H9 (cell line): ENCODE results near the gene C2CD2. TPM values are rescaled to one million over a fixed set of nuclear protein-coding genes. Genes with fewer than 3 reads are reported as not detected.

Source experiments
- DNase-seq: peaks from one replicate; pipeline ENCODE4 v3.0.0-alpha.2; 2017
- H2AFZ ChIP-seq: one replicate; pipeline ENCODE4 v1.6.1; 2013; ENCODE audit warnings: mild to moderate bottlenecking, low read length, control low read depth, moderate library complexity
- H2AK5ac ChIP-seq: 2 replicates; pipeline ENCODE4 v1.6.1; 2013; ENCODE audit warnings: low read length, control low read depth, mixed read lengths; ENCODE audit not compliant: insufficient read length
- H2BK120ac ChIP-seq: one replicate; pipeline ENCODE4 v1.6.1; 2013; ENCODE audit warnings: low read depth, mild to moderate bottlenecking, low read length, control low read depth, inconsistent platforms; ENCODE audit not compliant: poor library complexity, severe bottlenecking
- H2BK12ac ChIP-seq: 2 replicates; pipeline ENCODE4 v1.6.1; 2013; ENCODE audit warnings: low read length, control low read depth, mixed read lengths, low read depth; ENCODE audit not compliant: insufficient read length
- H2BK15ac ChIP-seq: 2 replicates; pipeline ENCODE4 v1.6.1; 2013; ENCODE audit warnings: low read depth, low read length, control low read depth
- H2BK20ac ChIP-seq: one replicate; pipeline ENCODE4 v1.6.1; 2013; ENCODE audit warnings: low read depth, mild to moderate bottlenecking, low read length, control low read depth, inconsistent platforms; ENCODE audit not compliant: poor library complexity, severe bottlenecking
- H2BK5ac ChIP-seq: 2 replicates; pipeline ENCODE4 v1.6.1; 2013; ENCODE audit warnings: low read length, control low read depth, mixed read lengths; ENCODE audit not compliant: insufficient read length
- H3K14ac ChIP-seq: 2 replicates; pipeline ENCODE4 v1.6.1; 2013; ENCODE audit warnings: low read length, control low read depth; ENCODE audit not compliant: insufficient read depth
- H3K18ac ChIP-seq: 2 replicates; pipeline ENCODE4 v1.6.1; 2013; ENCODE audit warnings: low read depth, mild to moderate bottlenecking, mixed read lengths, low read length, control low read depth; ENCODE audit not compliant: insufficient read length
- H3K23ac ChIP-seq: 2 replicates; pipeline ENCODE4 v1.6.1; 2013; ENCODE audit warnings: low read length, control low read depth, mixed read lengths, low read depth; ENCODE audit not compliant: insufficient read length
- H3K23me2 ChIP-seq: 2 replicates; pipeline ENCODE4 v1.6.1; 2013; ENCODE audit warnings: low read depth, mild to moderate bottlenecking, mixed read lengths, low read length, control low read depth; ENCODE audit not compliant: insufficient read length, poor library complexity, severe bottlenecking
- H3K27ac ChIP-seq: 2 replicates; pipeline ENCODE4 v1.5.1; 2013; ENCODE audit warnings: low read length, control low read depth, mixed read lengths, low read depth; ENCODE audit not compliant: insufficient read length
- H3K27me3 ChIP-seq: 2 replicates; pipeline ENCODE4 v1.6.1; 2013; ENCODE audit warnings: low read length, control low read depth, inconsistent platforms; ENCODE audit not compliant: insufficient read depth
- H3K4ac ChIP-seq: 2 replicates; pipeline ENCODE4 v1.6.1; 2013; ENCODE audit warnings: low read depth, mild to moderate bottlenecking, control low read depth, inconsistent platforms, low read length, moderate library complexity
- H3K4me1 ChIP-seq: 2 replicates; pipeline ENCODE4 v1.6.1; 2013; ENCODE audit warnings: low read length, control low read depth, inconsistent platforms; ENCODE audit not compliant: insufficient read depth
- H3K4me2 ChIP-seq: 2 replicates; pipeline ENCODE4 v1.6.1; 2013; ENCODE audit warnings: low read length, control low read depth, mixed read lengths; ENCODE audit not compliant: insufficient read length, insufficient read depth
- H3K56ac ChIP-seq: 2 replicates; pipeline ENCODE4 v1.6.1; 2013; ENCODE audit warnings: low read depth, mild to moderate bottlenecking, mixed read lengths, low read length, control low read depth; ENCODE audit not compliant: insufficient read length
- H3K79me1 ChIP-seq: 2 replicates; pipeline ENCODE4 v1.6.1; 2013; ENCODE audit warnings: low read depth, mild to moderate bottlenecking, moderate library complexity, low read length, control low read depth, inconsistent platforms; ENCODE audit not compliant: insufficient read depth, poor library complexity, severe bottlenecking
- H3K79me2 ChIP-seq: 2 replicates; pipeline ENCODE4 v1.6.1; 2013; ENCODE audit warnings: low read length, control low read depth, inconsistent platforms; ENCODE audit not compliant: insufficient read depth
- H3K9ac ChIP-seq: 2 replicates; pipeline ENCODE4 v1.6.1; 2013; ENCODE audit warnings: low read length, control low read depth, mixed read lengths; ENCODE audit not compliant: insufficient read length; ENCODE audit errors: extremely low read depth
- H3K9me3 ChIP-seq: one replicate; pipeline ENCODE4 v1.6.1; 2013; ENCODE audit warnings: low read depth, low read length, inconsistent platforms; ENCODE audit not compliant: control insufficient read depth
- H3T11ph ChIP-seq: one replicate; pipeline ENCODE4 v1.6.1; 2013; ENCODE audit warnings: mild to moderate bottlenecking, low read length, control low read depth, inconsistent platforms
- H4K20me1 ChIP-seq: one replicate; pipeline ENCODE4 v1.6.1; 2013; ENCODE audit not compliant: control insufficient read depth, insufficient read length, insufficient read depth
- H4K5ac ChIP-seq: 2 replicates; pipeline ENCODE4 v1.6.1; 2013; ENCODE audit warnings: low read depth, mild to moderate bottlenecking, mixed read lengths, low read length, control low read depth; ENCODE audit not compliant: insufficient read length
- H4K8ac ChIP-seq: replicated peaks from 2 replicates; pipeline ENCODE4 v1.6.1; 2013; ENCODE audit warnings: low read length, control low read depth, mixed read lengths, low read depth; ENCODE audit not compliant: insufficient read length
- H4K91ac ChIP-seq: 2 replicates; pipeline ENCODE4 v1.6.1; 2013; ENCODE audit warnings: low read depth, mild to moderate bottlenecking, moderate library complexity, mixed read lengths, low read length, control low read depth; ENCODE audit not compliant: insufficient read length
- H3K27ac Mint-ChIP-seq, 3 experiments: 2 replicates in 2 of 3; 3 replicates in 1 of 3; pipeline ENCODE4 v1.8.0; 2020 to 2021; ENCODE audit warnings: mixed read lengths in 3 of 3, mild to moderate bottlenecking in 1 of 3, moderate library complexity in 1 of 3
- H3K27me3 Mint-ChIP-seq: 2 replicates; pipeline ENCODE4 v1.8.0; 2021; ENCODE audit warnings: low read depth, mild to moderate bottlenecking, moderate library complexity, mixed read lengths
- H3K36me3 Mint-ChIP-seq, 3 experiments: 2 replicates in 2 of 3; 3 replicates in 1 of 3; pipeline ENCODE4 v1.8.0; 2020 to 2021; ENCODE audit warnings: low read depth in 3 of 3, mixed read lengths in 3 of 3; ENCODE audit not compliant: insufficient read depth in 1 of 3
- H3K4me1 Mint-ChIP-seq, 2 experiments: 2 replicates each; pipeline ENCODE4 v1.8.0; 2020; ENCODE audit warnings: mixed read lengths in 2 of 2
- H3K4me3 Mint-ChIP-seq, 2 experiments: 2 replicates in 1 of 2; 3 replicates in 1 of 2; pipeline ENCODE4 v1.8.0; 2020 to 2021; ENCODE audit warnings: mild to moderate bottlenecking in 2 of 2, mixed read lengths in 2 of 2, moderate library complexity in 1 of 2
- H3K9me3 Mint-ChIP-seq, 2 experiments: 2 replicates in 1 of 2; 3 replicates in 1 of 2; pipeline ENCODE4 v1.8.0; 2020; ENCODE audit warnings: mild to moderate bottlenecking in 2 of 2, mixed read lengths in 2 of 2, moderate library complexity in 1 of 2
- WGBS: extraction: QIAGEN DNeasy Blood & Tissue Kit; methylation state at CpG from one replicate; pipeline ENCODE4 v1.1.7; 2013; ENCODE audit warnings: missing lambda C conversion rate, low lambda C conversion rate, mixed read lengths; ENCODE audit not compliant: insufficient read length; ENCODE audit errors: extremely low coverage; 5-methylcytosine and 5-hydroxymethylcytosine counted together
- long read RNA-seq: library from polyadenylated mRNA; unstranded; transcript quantifications from one replicate; pipeline ENCODE4 v2.0.0, GENCODE V29; 2020
- total RNA-seq: library from RNA; stranded (reverse); gene quantifications from 2 replicates; pipeline ENCODE4 v1.2.1, GENCODE V29; 2021
- TF ChIP-seq, protein P1 (sequence below): fragments of 200-600 bp; sonication (generic); conservative IDR thresholded peaks from 3 replicates; pipeline ENCODE4 v1.8.0; 2021; ENCODE audit warnings: antibody characterized with exemption, mild to moderate bottlenecking

C2CD2 gene
- total RNA-seq: 11.5 and 14.6 TPM in 2 replicates
- long read RNA-seq, partial matches to known transcripts: 0 of 5 reads
- long read RNA-seq, other reads (novel, unspliced or antisense): 5 of 5 reads

DNA sequence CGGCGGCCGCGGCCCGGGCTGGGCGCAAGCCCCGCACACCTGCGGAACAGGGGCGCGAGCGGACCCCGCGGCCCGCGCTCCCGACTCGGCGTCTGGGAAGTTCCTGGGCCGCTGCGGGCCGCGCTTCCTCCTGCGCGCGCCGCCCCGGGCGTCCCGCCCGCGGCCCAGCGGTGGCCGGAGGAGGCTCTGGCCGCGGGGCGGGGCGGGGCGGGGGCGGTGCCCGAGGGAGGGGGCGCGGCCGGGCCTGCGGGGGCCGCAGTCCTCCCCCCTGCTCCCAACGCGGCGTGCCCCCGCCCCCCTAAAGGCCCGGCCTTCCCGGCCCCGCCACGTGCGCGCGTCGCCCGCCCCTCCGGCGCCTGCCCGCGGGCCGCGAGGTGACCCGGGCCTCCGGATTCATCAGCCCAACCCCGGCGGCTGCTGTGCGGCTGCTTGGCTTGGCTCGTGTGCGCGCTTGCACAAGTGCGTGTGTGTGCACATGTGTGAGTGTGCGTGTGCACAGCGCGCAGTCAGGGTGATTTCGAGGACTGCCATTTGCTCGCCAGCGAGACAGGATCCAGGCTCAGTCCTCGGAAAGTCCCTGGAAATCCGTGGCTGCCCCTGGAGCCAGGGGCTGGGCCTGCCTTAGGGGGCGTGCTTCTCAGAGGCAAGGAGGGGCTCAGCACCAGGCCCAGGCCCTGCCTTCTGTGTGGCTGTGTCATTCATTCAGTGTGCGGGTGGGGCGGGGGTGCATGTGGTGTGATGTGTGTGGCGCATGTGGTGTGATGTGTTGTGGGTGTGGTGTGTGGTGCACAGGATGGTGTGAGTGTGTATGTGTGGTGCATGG, at the start of gene C2CD2:
C2CD2 (minus strand) TSS at position 188 of the 823 bp plus-strand sequence. CDS start 370 bp downstream, outside the sequence.
- H3K4me1 Mint-ChIP-seq: peaks cover 33 to 37% of the 10 kb centered on the region in 2 experiments
- Histone ChIP-seq H2BK12ac (no peak within 1 kb of the TSS), H3K27me3 (peaks cover 7% of the 10 kb centered on the region; the same call in 1 of the 2 replicates), H2AFZ (no peak within 1 kb of the TSS), H2BK15ac (no peak within 1 kb of the TSS), H3K79me1 (no peaks in the 10 kb centered on the region), H4K20me1 (no peaks in the 10 kb centered on the region), H3K79me2 (no peaks in the 10 kb centered on the region), H4K5ac (peak within 1 kb of the TSS; percentile 22), H3K9ac (no peak within 1 kb of the TSS), H3K4me1 (peaks cover 5% of the 10 kb centered on the region; the same call in 1 of the 2 replicates), H4K8ac (no peak within 1 kb of the TSS), H3K23me2 (peaks cover 16% of the 10 kb centered on the region), H3K56ac (peak within 1 kb of the TSS; percentile 5), H2BK5ac (no peak within 1 kb of the TSS), H3K9me3 (no peaks in the 10 kb centered on the region), H3K23ac (no peak within 1 kb of the TSS), H3K4me2 (peak within 1 kb of the TSS; percentile 64), H3T11ph (no peak within 1 kb of the TSS), H2AK5ac (no peak within 1 kb of the TSS), H2BK20ac (no peak within 1 kb of the TSS), H3K18ac (peak within 1 kb of the TSS; percentile 6), H4K91ac (no peak within 1 kb of the TSS), H3K4ac (no peak within 1 kb of the TSS), H3K27ac (no peak within 1 kb of the TSS), H2BK120ac (no peak within 1 kb of the TSS), H3K14ac (peak within 1 kb of the TSS; percentile 24)
- DNase-seq: peak; percentile 80
- TF ChIP-seq, protein P1, sequence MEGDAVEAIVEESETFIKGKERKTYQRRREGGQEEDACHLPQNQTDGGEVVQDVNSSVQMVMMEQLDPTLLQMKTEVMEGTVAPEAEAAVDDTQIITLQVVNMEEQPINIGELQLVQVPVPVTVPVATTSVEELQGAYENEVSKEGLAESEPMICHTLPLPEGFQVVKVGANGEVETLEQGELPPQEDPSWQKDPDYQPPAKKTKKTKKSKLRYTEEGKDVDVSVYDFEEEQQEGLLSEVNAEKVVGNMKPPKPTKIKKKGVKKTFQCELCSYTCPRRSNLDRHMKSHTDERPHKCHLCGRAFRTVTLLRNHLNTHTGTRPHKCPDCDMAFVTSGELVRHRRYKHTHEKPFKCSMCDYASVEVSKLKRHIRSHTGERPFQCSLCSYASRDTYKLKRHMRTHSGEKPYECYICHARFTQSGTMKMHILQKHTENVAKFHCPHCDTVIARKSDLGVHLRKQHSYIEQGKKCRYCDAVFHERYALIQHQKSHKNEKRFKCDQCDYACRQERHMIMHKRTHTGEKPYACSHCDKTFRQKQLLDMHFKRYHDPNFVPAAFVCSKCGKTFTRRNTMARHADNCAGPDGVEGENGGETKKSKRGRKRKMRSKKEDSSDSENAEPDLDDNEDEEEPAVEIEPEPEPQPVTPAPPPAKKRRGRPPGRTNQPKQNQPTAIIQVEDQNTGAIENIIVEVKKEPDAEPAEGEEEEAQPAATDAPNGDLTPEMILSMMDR: no peak; the same call in 2 of the 3 replicates
- no CpG with 5 or more reads among the region's 85 CpGs for WGBS
- peak within 1 kb of the TSS; percentile 68 to 78 for H3K4me3 Mint-ChIP-seq
- peak within 1 kb of the TSS in 1 of 3 experiments; percentile 61; a peak in 3 of 7 replicates for H3K27ac Mint-ChIP-seq
- H3K36me3 Mint-ChIP-seq: peaks cover 0 to 5% (median 3%) of the 10 kb centered on the region in 3 experiments; a peak in 4 of 7 replicates
- peaks cover 28% of the 10 kb centered on the region for H3K27me3 Mint-ChIP-seq
- H3K9me3 Mint-ChIP-seq: no peaks in the 10 kb centered on the region; a peak in 2 of 5 replicates
